MM.1S (cell line): ENCODE results near the gene SNX1.
"Not testable (repeated sequence)": the region's sequence is repeated elsewhere in the genome, so short reads cannot be mapped to it uniquely, and the experiment has no call there.

Experiments
- DNase-seq: peaks from one replicate; pipeline ENCODE4 v3.0.0-alpha.2; 2015
- H2AFZ ChIP-seq: fragments of 300-600 bp; sonication (generic); 2 replicates; pipeline ENCODE4 v1.6.0; 2016; ENCODE audit warnings: antibody characterized with exemption, low read length
- H3F3A ChIP-seq: fragments of 300-600 bp; sonication (generic); 2 replicates; pipeline ENCODE4 v1.6.1; 2016; ENCODE audit warnings: mild to moderate bottlenecking, antibody characterized with exemption, low read length, moderate library complexity, mixed read lengths; ENCODE audit not compliant: insufficient read depth
- H3K27ac ChIP-seq: fragments of 300-600 bp; sonication (generic); 2 replicates; pipeline ENCODE4 v1.5.1; 2016; ENCODE audit warnings: mild to moderate bottlenecking, low read length
- H3K27me3 ChIP-seq: fragments of 300-600 bp; sonication (generic); replicated peaks from 2 replicates; pipeline ENCODE4 v1.6.0; 2016; ENCODE audit warnings: low read length; ENCODE audit not compliant: insufficient read depth
- H3K36me3 ChIP-seq: fragments of 300-600 bp; sonication (generic); replicated peaks from 2 replicates; pipeline ENCODE4 v1.6.1; 2016; ENCODE audit warnings: mild to moderate bottlenecking, low read length, mixed read lengths; ENCODE audit not compliant: insufficient read depth
- H3K4me1 ChIP-seq: fragments of 300-600 bp; sonication (generic); 2 replicates; pipeline ENCODE4 v1.6.1; 2016; ENCODE audit warnings: low read length, mixed read lengths
- H3K4me2 ChIP-seq: fragments of 300-600 bp; sonication (generic); 2 replicates; pipeline ENCODE4 v1.6.0; 2016; ENCODE audit warnings: low read depth, low read length
- H3K4me3 ChIP-seq: fragments of 300-600 bp; sonication (generic); 2 replicates; pipeline ENCODE4 v1.5.1; 2016; ENCODE audit warnings: low read length, mixed read lengths
- H3K79me2 ChIP-seq: fragments of 300-600 bp; sonication (generic); 2 replicates; pipeline ENCODE4 v1.6.1; 2016; ENCODE audit warnings: mixed run types, low read length, mixed read lengths
- H3K9ac ChIP-seq: fragments of 300-600 bp; sonication (generic); 2 replicates; pipeline ENCODE4 v1.6.1; 2016; ENCODE audit warnings: low read length, mixed read lengths
- H3K9me2 ChIP-seq: fragments of 300-600 bp; sonication (generic); replicated peaks from 2 replicates; pipeline ENCODE4 v1.6.1; 2016; ENCODE audit warnings: mild to moderate bottlenecking, low read length, mixed read lengths; ENCODE audit not compliant: insufficient read depth
- H3K9me3 ChIP-seq: fragments of 300-600 bp; sonication (generic); replicated peaks from 2 replicates; pipeline ENCODE4 v1.6.1; 2016; ENCODE audit warnings: mild to moderate bottlenecking, low read length, mixed read lengths; ENCODE audit not compliant: insufficient read depth
- H4K20me1 ChIP-seq: fragments of 300-600 bp; sonication (generic); 2 replicates; pipeline ENCODE4 v1.6.1; 2016; ENCODE audit warnings: mild to moderate bottlenecking, low read length, moderate library complexity, mixed read lengths; ENCODE audit not compliant: insufficient read depth
- EZH2 ChIP-seq: fragments of 300-600 bp; sonication (generic); optimal IDR thresholded peaks from 2 replicates; pipeline ENCODE3; 2017; ENCODE audit warnings: low read depth, mild to moderate bottlenecking, antibody characterized with exemption, low read length, mixed read lengths
- EZH2phosphoT487 ChIP-seq: fragments of 300-600 bp; sonication (generic); IDR thresholded peaks from 2 replicates; pipeline ENCODE4 v1.6.1; 2018; ENCODE audit warnings: antibody characterized with exemption, low read length
- TF ChIP-seq, protein P1 (sequence below): fragments of 300-600 bp; sonication (generic); IDR thresholded peaks from 2 replicates; pipeline ENCODE4 v1.5.1; 2016; ENCODE audit warnings: antibody characterized with exemption, low read length, mixed read lengths

Gene SNX1

GRCh38 chr15:64102497-64102896, 6.7 kb downstream of the SNX1 start:
- Histone ChIP-seq H3K9ac (no peak overlapping the region), H4K20me1 (peaks cover 32% of the 10 kb centered on the region), H3K9me2 (no peaks in the 10 kb centered on the region), H3K9me3 (no peaks in the 10 kb centered on the region), H3F3A (no peaks in the 10 kb centered on the region), H2AFZ (no peak overlapping the region), H3K36me3 (no peaks in the 10 kb centered on the region), H3K4me3 (no peak overlapping the region), H3K4me1 (peaks cover 8% of the 10 kb centered on the region; the same call in 1 of the 2 replicates), H3K27ac (no peak overlapping the region), H3K27me3 (no peaks in the 10 kb centered on the region), H3K4me2 (no peak overlapping the region), H3K79me2 (peaks cover 98% of the 10 kb centered on the region)
- no peak for DNase-seq
- TF ChIP-seq, protein P1, sequence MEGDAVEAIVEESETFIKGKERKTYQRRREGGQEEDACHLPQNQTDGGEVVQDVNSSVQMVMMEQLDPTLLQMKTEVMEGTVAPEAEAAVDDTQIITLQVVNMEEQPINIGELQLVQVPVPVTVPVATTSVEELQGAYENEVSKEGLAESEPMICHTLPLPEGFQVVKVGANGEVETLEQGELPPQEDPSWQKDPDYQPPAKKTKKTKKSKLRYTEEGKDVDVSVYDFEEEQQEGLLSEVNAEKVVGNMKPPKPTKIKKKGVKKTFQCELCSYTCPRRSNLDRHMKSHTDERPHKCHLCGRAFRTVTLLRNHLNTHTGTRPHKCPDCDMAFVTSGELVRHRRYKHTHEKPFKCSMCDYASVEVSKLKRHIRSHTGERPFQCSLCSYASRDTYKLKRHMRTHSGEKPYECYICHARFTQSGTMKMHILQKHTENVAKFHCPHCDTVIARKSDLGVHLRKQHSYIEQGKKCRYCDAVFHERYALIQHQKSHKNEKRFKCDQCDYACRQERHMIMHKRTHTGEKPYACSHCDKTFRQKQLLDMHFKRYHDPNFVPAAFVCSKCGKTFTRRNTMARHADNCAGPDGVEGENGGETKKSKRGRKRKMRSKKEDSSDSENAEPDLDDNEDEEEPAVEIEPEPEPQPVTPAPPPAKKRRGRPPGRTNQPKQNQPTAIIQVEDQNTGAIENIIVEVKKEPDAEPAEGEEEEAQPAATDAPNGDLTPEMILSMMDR, result no peak
- TF ChIP-seq EZH2 (no peak), EZH2phosphoT487 (no peak)

GRCh38 chr15:64105113-64105704, 9.4 kb downstream of the SNX1 start:
- no peaks in the 10 kb centered on the region for H3K9me3 ChIP-seq
- no peaks in the 10 kb centered on the region for H3K27me3 ChIP-seq
- H3K27ac ChIP-seq, result no peak overlapping the region
- peaks cover 23% of the 10 kb centered on the region for H4K20me1 ChIP-seq
- no peak overlapping the region for H2AFZ ChIP-seq
- no peaks in the 10 kb centered on the region for H3K36me3 ChIP-seq
- H3K4me2 ChIP-seq, result no peak overlapping the region
- TF ChIP-seq EZH2phosphoT487 (no peak), EZH2 (no peak)
- TF ChIP-seq, protein P1, result no peak
- no peaks in the 10 kb centered on the region for H3K4me1 ChIP-seq
- DNase-seq, result no peak
- H3F3A ChIP-seq, result no peaks in the 10 kb centered on the region
- peaks cover 98% of the 10 kb centered on the region for H3K79me2 ChIP-seq
- no peaks in the 10 kb centered on the region for H3K9me2 ChIP-seq
- H3K9ac ChIP-seq, result no peak overlapping the region
- no peak overlapping the region for H3K4me3 ChIP-seq

GRCh38 chr15:64107337-64107736, 11.6 kb downstream of the SNX1 start:
- no peak overlapping the region for H3K9ac ChIP-seq
- no peaks in the 10 kb centered on the region for H3K27me3 ChIP-seq
- H3K4me2 ChIP-seq, result no peak overlapping the region
- H3K4me1 ChIP-seq, result peaks cover 11% of the 10 kb centered on the region
- H3K79me2 ChIP-seq, result peaks cover 98% of the 10 kb centered on the region
- H3K36me3 ChIP-seq, result no peaks in the 10 kb centered on the region
- H3K9me2 ChIP-seq, result no peaks in the 10 kb centered on the region
- no peak overlapping the region for H3K4me3 ChIP-seq
- TF ChIP-seq EZH2phosphoT487 (no peak), EZH2 (no peak)
- TF ChIP-seq, protein P1, result no peak
- no peaks in the 10 kb centered on the region for H3F3A ChIP-seq
- no peak overlapping the region for H2AFZ ChIP-seq
- DNase-seq, result no peak
- H3K9me3 ChIP-seq, result no peaks in the 10 kb centered on the region
- H3K27ac ChIP-seq, result no peak overlapping the region
- H4K20me1 ChIP-seq, result peaks cover 12% of the 10 kb centered on the region; the same call in 1 of the 2 replicates

GRCh38 chr15:64110108-64110701, 14.4 kb downstream of the SNX1 start:
- not testable (repeated sequence) for H2AFZ ChIP-seq, H3K9ac ChIP-seq, H3K36me3 ChIP-seq, H4K20me1 ChIP-seq, H3K4me2 ChIP-seq, DNase-seq, H3F3A ChIP-seq, H3K9me3 ChIP-seq, H3K27me3 ChIP-seq, H3K9me2 ChIP-seq, H3K27ac ChIP-seq, H3K4me3 ChIP-seq
- Histone ChIP-seq H3K79me2 (peaks cover 80% of the 10 kb centered on the region), H3K4me1 (peaks cover 11% of the 10 kb centered on the region)
